ENCODE measurements around the gene LRRC38. TPM values are rescaled to one million over a fixed set of nuclear protein-coding genes. Genes with fewer than 3 reads are reported as not detected.
A peak's percentile ranks its signal among the peaks of the same experiment; 100 is the strongest.

Gene LRRC38
- total RNA-seq, 1 experiment from 2014 or later = not detected

DNA sequence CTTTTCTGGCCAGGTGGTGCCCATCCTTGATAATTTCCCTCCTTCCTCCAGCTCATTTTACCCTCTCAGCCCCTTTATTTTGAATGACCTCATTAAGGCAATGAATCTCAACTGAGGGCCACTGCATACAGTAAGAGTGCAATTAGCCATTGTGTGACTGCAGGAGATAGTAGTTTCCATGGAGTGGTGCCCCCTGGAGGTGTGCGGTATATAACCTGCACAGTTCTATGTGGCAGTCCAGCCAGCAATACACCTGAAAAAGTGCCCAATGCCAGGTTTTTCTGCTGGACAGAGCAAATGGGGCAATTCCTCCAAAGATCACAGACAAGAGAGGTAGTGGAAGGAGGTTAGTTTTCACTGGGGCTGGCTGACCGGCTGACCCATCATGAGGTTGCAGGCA, 25.9 kb upstream of the LRRC38 start:
- Histone ChIP-seq H3K4me1 (no peaks in the 10 kb centered on the region), H3K4me3 (no peak overlapping the region), H3K36me3 (no peaks in the 10 kb centered on the region), H3K27ac (no peak overlapping the region), H3K27me3 (peaks cover 10% of the 10 kb centered on the region; the same call in 1 of the 2 replicates), H3K9me3 (replicated peaks) (no peaks in the 10 kb centered on the region)
- no peak for DNase-seq

DNA sequence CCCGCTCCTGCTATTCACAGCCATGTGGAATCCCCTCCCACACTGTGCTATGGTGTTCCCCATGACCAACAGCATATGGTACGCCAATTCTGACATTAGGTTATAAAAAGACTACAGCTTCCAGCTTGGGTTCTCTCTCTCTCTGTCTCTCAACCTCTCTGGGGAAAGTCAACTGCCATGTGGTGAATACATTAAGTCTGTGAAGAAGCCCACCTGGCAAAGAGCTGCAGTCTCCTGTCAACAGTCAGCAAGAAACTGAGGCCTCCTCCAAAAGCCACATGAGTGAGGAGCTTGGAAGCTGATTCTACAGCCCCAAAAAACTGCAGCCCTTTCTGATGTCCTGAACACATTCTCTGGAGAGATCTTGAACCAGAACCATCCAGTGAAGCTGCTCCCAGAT, 25.0 kb upstream of the LRRC38 start:
- H3K4me1 ChIP-seq = no peaks in the 10 kb centered on the region
- H3K9me3 ChIP-seq (replicated peaks) = no peaks in the 10 kb centered on the region
- no peak overlapping the region for H3K4me3 ChIP-seq
- no peaks in the 10 kb centered on the region for H3K36me3 ChIP-seq
- DNase-seq = no peak
- peaks cover 10% of the 10 kb centered on the region; the same call in 1 of the 2 replicates for H3K27me3 ChIP-seq
- H3K27ac ChIP-seq = no peak overlapping the region

DNA sequence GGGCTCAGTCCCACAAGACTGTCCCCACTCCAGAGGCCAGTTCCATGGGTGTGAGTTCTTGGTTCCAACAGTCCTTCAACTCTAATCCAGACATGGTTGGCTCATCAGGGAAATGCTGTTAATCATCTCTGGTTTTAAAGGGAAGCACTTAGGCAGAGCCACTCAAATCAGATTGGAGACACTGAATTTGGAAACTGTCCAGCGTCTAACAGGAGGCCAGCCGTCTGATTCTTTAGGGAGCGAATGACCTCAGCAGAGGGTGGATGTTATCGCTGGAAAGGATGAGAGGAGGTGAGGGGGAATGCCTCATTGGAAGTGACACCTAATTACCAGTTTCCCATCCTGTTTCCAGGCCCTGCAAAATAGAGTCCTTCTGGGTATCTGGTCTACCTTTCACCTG, 22.8 kb upstream of the LRRC38 start:
- H3K4me3 ChIP-seq = no peak overlapping the region
- H3K27ac ChIP-seq = no peak overlapping the region
- H3K36me3 ChIP-seq = no peaks in the 10 kb centered on the region
- H3K27me3 ChIP-seq = peaks cover 7% of the 10 kb centered on the region; the same call in 1 of the 2 replicates
- H3K4me1 ChIP-seq = no peaks in the 10 kb centered on the region
- no peaks in the 10 kb centered on the region for H3K9me3 ChIP-seq (replicated peaks)
- no peak for DNase-seq

DNA sequence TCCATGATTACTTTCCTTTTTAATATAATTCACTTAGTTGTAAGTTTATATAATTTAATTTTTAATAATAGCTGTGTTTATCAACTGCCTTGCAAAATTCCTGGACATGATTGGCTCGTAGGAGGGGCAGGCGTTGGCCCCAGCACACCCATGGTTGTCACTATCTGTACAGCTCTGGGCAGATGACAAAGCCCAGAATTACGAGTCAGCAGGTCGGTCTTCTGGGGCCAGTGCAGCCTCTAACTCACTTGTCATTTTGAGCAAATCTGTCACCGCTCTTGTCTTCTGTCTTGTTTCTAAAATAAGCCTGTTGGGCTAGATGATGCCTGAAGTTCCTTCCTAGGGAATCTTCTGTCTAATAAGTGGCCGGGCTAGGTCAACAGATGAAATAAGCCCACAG, 21.4 kb upstream of the LRRC38 start:
- Histone ChIP-seq H3K9me3 (replicated peaks) (no peaks in the 10 kb centered on the region), H3K4me1 (no peaks in the 10 kb centered on the region), H3K4me3 (no peak overlapping the region), H3K36me3 (no peaks in the 10 kb centered on the region), H3K27me3 (no peaks in the 10 kb centered on the region; the same call in 1 of the 2 replicates), H3K27ac (no peak overlapping the region)
- no peak for DNase-seq

DNA sequence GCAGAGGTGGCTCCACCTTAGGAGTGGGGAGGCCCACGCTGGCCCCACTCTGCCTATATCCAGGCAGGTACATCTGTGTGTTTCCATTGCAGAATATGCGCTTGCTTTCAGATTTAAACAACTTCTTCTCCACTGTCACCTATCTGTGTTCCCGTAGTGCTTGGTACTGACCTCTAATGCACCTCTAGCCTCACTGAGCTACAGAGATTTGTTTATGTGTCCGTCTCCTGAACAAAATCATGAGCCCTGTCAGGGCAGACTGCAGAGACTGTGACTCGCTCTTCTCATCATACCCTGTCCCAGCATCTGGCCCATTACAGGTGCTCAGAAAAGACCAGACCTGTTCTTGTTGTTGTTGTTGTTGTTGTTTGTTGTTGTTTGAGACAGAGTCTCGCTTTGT, 14.5 kb upstream of the LRRC38 start:
- no peak overlapping the region for H3K4me3 ChIP-seq
- no peaks in the 10 kb centered on the region for H3K9me3 ChIP-seq (replicated peaks)
- H3K36me3 ChIP-seq = no peaks in the 10 kb centered on the region
- DNase-seq = no peak
- peaks cover 4% of the 10 kb centered on the region; the same call in 1 of the 2 replicates for H3K27me3 ChIP-seq
- no peak overlapping the region for H3K27ac ChIP-seq
- no peaks in the 10 kb centered on the region for H3K4me1 ChIP-seq

DNA sequence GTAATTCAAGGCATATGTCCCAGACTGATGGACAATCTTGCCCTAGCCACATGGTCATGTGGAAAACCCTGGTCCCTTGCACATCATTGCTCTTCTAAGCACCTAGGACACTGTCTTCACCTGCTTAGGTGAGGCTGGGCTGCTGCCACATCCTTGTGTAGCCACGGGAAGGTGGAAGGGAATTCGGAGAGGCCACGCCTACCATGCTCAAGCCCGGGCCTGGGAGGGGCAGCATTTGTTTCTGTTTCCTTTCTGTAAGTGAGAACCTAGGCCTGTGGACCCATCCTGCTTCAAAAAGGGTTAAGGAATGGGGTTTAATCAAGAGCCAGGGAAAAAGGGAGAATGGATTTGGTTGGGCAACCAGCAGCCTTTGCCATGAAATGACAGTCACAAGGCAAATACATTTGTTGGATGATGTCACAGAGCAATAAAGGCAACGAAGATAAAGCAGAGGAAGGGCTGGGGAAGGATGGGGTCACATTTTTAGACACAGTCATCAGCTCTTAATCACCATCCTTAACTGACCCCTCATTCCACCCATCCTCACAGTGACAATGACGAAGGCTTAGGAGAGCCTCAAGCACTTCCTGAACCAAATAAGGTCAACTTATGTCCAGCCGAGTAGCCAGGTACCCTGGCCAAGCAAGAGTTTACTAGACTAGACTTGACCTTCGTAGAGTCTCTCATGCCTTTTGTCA, 10.1 kb upstream of the LRRC38 start:
- no peak overlapping the region for H3K4me3 ChIP-seq
- H3K36me3 ChIP-seq = no peaks in the 10 kb centered on the region
- H3K27ac ChIP-seq = no peak overlapping the region
- peaks cover 6% of the 10 kb centered on the region; the same call in 1 of the 2 replicates for H3K27me3 ChIP-seq
- DNase-seq = no peak
- no peaks in the 10 kb centered on the region for H3K4me1 ChIP-seq
- no peaks in the 10 kb centered on the region for H3K9me3 ChIP-seq (replicated peaks)

DNA sequence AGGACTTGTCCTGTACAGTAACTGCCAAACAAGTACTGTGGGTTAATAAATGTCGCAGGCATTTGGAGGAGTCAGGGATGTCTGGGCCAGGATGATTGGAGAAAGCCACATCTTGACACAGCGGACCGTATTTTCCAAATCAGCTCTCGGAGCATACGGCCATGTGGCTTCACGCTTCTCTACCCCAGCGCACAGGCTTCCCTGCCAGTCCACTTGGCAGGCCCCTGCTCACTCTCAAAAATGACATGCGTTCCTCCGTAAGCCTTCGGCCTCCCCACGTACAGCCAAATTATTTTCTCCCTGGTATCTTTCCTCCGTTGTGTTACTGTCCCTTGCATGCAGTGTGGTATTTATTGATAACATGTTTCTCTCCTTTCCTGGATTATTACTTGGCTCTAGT, 7.2 kb upstream of the LRRC38 start:
- DNase-seq = no peak
- H3K4me3 ChIP-seq = no peak overlapping the region
- no peaks in the 10 kb centered on the region for H3K4me1 ChIP-seq
- H3K9me3 ChIP-seq (replicated peaks) = no peaks in the 10 kb centered on the region
- no peak overlapping the region for H3K27ac ChIP-seq
- no peaks in the 10 kb centered on the region for H3K36me3 ChIP-seq
- H3K27me3 ChIP-seq = peaks cover 6% of the 10 kb centered on the region; the same call in 1 of the 2 replicates

DNA sequence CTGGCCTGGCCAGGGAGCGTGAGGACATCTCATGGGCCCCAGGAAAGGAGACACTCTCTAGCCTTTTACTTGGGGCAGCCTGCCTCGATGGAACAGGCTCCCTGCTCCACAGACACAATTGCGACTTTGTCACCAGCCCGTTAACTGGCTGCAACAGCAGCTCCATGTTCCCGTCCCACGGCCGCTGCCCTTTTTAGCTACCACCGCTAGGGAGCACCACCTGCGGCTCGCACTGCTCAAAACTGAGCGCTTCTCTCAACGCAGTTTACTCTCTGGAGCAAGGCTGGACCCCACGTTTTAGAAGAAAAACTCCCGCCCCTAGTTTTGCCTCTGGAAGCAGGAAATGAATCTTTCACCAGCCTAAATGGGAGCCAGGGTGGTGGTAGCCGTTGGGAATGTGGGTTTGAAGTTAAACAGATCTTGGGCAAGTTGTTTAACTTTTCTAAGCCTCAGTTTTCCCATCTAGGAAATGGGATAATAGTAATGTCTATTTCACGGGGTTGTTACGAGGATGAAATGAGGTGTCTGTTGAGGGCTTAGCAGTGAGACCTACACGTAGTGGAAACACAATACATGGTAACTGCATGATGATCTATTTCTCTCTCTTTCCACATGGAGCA, 3.5 kb upstream of the LRRC38 start:
- H3K36me3 ChIP-seq = no peaks in the 10 kb centered on the region
- H3K9me3 ChIP-seq (replicated peaks) = no peaks in the 10 kb centered on the region
- no peak overlapping the region for H3K27ac ChIP-seq
- no peak for DNase-seq
- peaks cover 13% of the 10 kb centered on the region for H3K27me3 ChIP-seq
- H3K4me1 ChIP-seq = no peaks in the 10 kb centered on the region
- no peak overlapping the region for H3K4me3 ChIP-seq

DNA sequence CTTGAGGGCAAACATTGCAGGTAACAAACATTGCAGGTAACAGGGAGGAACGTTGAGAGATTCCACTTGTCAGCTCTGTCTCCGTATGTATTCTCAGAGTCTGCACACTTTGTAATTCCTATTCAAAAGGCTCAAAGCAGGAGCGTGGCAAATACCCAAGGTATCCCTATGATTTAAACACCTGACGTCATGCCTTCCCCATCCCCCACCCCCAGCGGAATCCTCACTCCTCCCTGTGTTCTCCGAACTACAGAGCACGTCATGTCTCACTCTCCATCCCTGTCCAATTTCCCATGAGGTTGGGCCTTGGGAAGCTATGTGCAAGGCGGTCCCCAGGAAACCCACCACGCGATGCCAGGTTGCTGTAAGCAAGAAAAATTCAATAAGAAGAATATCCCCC, 2.8 kb upstream of the LRRC38 start:
- no peak for DNase-seq
- Histone ChIP-seq H3K27ac (no peak overlapping the region), H3K36me3 (no peaks in the 10 kb centered on the region), H3K27me3 (peaks cover 18% of the 10 kb centered on the region), H3K4me3 (no peak overlapping the region), H3K9me3 (replicated peaks) (no peaks in the 10 kb centered on the region), H3K4me1 (no peaks in the 10 kb centered on the region)

DNA sequence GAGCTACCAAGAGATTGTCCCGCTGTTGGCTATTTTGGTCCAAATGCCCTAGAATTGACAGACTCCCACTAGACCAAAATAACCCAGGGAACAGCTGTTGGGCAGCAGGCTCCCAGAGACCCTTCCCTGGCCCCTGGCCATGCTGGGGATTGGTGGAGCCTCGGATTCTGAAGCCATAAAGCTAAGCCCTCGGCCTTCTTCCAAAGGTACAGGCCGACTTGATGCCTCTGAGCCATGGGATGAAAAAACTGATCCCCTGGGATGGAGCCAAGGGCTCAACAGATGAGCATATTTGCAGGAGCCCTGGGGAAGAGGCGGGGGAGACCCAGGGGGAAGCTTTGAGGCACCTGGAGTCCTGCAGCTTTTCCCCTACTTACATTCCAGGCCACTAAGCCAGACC, 1.0 kb upstream of the LRRC38 start:
- DNase-seq = peak; percentile 7 to 15
- H3K4me3 ChIP-seq = no peak overlapping the region
- no peak overlapping the region for H3K27ac ChIP-seq
- H3K4me1 ChIP-seq = no peaks in the 10 kb centered on the region
- no peaks in the 10 kb centered on the region for H3K9me3 ChIP-seq (replicated peaks)
- H3K27me3 ChIP-seq = peaks cover 28% of the 10 kb centered on the region
- H3K36me3 ChIP-seq = no peaks in the 10 kb centered on the region

DNA sequence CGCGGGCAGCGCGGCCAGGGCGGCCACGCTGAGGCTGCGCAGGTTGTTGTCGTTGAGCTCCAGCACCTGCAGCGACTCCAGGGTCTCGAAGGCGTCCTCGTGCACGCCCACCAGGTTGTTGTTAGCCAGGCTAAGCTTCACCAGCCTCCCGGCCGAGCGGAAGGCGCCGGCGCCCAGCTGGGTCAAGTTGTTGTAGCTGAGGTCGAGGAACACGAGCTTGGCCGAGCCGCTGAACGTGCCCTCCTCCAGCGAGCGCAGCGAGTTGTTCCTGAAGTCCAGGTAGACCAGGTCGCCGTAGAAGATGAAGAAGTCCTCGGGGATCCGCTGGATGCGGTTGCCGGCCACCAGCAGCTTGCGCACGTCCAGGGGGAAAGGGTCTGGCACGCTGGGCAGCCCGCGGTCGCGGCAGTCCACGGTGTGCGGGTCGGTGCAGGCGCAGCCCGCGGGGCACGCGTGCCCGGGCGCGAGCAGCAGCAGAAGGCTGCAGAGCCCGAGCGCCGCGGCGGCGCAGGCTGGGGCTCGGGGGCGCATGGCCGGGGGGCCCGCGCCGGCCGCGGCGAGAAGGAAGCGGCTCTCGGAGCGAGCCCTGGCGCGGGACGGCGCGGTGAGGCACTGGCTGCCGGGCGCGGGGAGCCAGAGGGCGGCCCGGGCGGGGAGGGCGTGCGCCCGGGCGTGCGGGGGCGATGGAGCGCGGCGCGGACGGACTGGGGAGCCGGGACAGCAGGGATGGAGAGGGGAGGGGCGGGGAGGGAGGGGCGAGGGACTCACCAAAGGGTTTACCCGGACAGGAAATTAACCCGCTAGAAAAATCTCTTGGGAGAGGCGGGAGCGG, 524 bp downstream of the LRRC38 start:
- Histone ChIP-seq H3K4me1 (no peaks in the 10 kb centered on the region), H3K27me3 (peaks cover 35% of the 10 kb centered on the region), H3K9me3 (replicated peaks) (no peaks in the 10 kb centered on the region), H3K27ac (no peak overlapping the region), H3K36me3 (no peaks in the 10 kb centered on the region), H3K4me3 (no peak overlapping the region)
- no peak for DNase-seq

DNA sequence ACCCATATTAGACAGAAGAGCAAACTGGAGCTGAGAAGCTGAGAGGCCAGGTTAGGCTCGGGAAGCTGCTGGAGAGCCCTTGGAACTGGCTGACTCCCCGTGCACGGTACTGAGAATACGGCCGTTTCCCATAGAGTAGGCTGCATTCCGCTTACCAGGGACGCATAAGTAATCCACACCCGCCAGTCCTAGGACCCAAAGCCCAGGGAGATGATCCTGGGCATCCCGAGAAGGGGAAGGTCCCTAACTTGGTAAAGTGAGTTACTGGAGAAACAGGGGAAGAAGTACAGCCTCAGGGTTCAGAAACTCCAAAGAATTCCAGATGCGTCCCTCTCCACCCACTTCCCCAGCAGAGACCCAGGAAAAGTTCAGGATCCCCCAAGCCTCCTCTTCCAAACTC, 1.3 kb downstream of the LRRC38 start:
- no peak for DNase-seq
- Histone ChIP-seq H3K4me3 (no peak overlapping the region), H3K27ac (no peak overlapping the region), H3K27me3 (peaks cover 35% of the 10 kb centered on the region), H3K4me1 (no peaks in the 10 kb centered on the region), H3K36me3 (no peaks in the 10 kb centered on the region), H3K9me3 (replicated peaks) (no peaks in the 10 kb centered on the region)

DNA sequence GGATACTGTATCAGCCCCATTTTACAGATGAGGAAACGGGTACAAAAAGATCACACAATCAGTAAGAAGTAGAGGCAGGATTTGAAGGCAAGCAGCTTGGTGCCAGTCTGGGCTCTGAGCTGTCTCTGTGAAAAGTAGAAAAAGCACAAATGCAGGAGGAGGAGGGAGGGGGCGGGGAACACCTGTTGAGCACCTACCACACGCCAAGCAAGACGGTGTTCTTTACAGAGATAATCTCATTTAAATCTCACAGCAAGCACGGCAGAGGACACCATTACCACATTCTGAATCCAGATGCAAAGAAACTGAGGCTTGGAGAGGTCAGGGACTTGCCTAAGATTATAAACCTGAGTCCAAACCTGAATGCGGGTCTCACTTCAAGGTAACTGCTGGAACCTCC, 3.3 kb downstream of the LRRC38 start:
- no peaks in the 10 kb centered on the region for H3K36me3 ChIP-seq
- no peak overlapping the region for H3K27ac ChIP-seq
- no peaks in the 10 kb centered on the region for H3K9me3 ChIP-seq (replicated peaks)
- H3K27me3 ChIP-seq = peaks cover 49% of the 10 kb centered on the region
- no peaks in the 10 kb centered on the region for H3K4me1 ChIP-seq
- H3K4me3 ChIP-seq = no peak overlapping the region
- DNase-seq = no peak

DNA sequence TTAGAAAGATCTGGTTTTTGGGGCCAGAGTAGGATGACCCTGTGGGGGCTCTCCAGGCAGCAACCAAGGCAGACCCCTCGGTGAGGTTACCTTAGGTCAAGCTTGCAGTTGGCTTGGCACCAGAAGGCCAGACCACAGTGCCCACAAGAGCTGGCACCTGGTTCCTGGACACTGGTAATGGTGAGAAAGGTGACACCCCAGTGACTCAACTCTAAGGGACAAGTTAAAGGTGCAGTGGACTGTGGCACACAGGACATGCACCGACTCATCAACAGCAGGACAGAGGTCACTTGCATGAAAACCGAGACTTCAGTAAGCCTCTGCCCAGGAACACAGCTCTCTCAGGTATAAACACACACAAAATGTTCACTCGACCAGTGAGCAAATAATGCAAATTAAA, 6.7 kb downstream of the LRRC38 start:
- Histone ChIP-seq H3K27ac (no peak overlapping the region), H3K4me3 (no peak overlapping the region), H3K27me3 (peaks cover 49% of the 10 kb centered on the region), H3K4me1 (no peaks in the 10 kb centered on the region), H3K9me3 (replicated peaks) (no peaks in the 10 kb centered on the region), H3K36me3 (no peaks in the 10 kb centered on the region)
- no peak for DNase-seq

DNA sequence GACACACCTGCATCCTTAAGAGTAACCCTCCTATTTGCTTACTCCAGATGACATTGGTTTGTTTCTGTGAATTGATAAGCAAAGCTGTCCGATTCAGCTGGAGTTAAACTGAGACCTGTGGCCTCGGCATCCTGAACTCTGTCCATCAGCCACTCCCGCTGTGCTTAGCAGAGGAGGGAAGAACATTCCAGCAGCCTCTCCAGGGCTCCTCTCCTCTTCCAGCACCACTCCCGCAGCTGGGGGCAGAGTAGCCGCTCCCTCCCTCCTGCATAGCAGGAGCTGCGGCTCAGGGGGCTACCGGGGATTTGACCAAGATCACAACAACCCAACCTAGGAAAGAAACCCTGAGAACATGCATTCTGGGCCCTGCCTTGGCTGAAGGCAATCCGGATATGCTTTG, 8.8 kb downstream of the LRRC38 start:
- DNase-seq = no peak
- peaks cover 31% of the 10 kb centered on the region for H3K27me3 ChIP-seq
- no peaks in the 10 kb centered on the region for H3K4me1 ChIP-seq
- H3K9me3 ChIP-seq (replicated peaks) = no peaks in the 10 kb centered on the region
- H3K36me3 ChIP-seq = no peaks in the 10 kb centered on the region
- H3K27ac ChIP-seq = no peak overlapping the region
- no peak overlapping the region for H3K4me3 ChIP-seq
